ENCODE results near the gene SLC44A3.

Gene SLC44A3

GRCh38 chr1:94898491-94899385, 78.6 kb downstream of the SLC44A3 start:
- TF ChIP-seq, protein P1, sequence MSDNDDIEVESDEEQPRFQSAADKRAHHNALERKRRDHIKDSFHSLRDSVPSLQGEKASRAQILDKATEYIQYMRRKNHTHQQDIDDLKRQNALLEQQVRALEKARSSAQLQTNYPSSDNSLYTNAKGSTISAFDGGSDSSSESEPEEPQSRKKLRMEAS (IDR thresholded peaks at IDR 0.05): no peak
- TF ChIP-seq CEBPB (IDR thresholded peaks at IDR 0.05): no peak

DNA sequence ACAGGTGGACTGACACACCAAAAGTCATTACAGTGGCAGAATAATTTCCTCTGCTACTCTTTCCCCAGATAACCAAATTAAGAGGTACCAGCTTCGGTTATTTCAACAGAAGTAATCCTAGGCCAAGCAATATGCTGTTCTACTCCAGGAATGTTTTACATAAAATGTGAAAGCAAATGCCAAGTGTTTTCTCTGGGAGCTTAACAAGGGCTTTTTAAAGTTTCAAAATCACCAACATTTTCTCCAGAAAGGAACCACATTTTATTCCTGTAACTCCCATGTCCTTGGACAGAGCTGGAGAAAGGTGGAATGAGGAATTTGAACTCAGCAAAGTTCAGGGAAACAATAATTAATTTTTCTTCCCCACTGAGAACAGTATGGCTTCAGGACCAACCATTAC, 79.6 kb downstream of the SLC44A3 start:
- TF ChIP-seq TEAD4 (IDR thresholded peaks at IDR 0.05) (no peak), YY1 (IDR thresholded peaks at IDR 0.05; ENCODE audit: low read depth) (no peak), ZBTB7A (IDR thresholded peaks at IDR 0.05; ENCODE audit: low read depth) (no peak), TCF12 (IDR thresholded peaks at IDR 0.05; ENCODE audit: low read depth) (no peak), EP300 (IDR thresholded peaks at IDR 0.05; ENCODE audit: borderline replicate concordance) (no peak), RAD21 (IDR thresholded peaks at IDR 0.05; ENCODE audit: low read depth) (no peak), FOXM1 (IDR thresholded peaks at IDR 0.05; ENCODE audit: borderline replicate concordance, low read depth) (no peak), CREB1 (IDR thresholded peaks at IDR 0.05; ENCODE audit: low read depth) (no peak), USF1 (IDR thresholded peaks at IDR 0.05) (no peak)
- TF ChIP-seq, protein P1 (IDR thresholded peaks at IDR 0.05): no peak

DNA sequence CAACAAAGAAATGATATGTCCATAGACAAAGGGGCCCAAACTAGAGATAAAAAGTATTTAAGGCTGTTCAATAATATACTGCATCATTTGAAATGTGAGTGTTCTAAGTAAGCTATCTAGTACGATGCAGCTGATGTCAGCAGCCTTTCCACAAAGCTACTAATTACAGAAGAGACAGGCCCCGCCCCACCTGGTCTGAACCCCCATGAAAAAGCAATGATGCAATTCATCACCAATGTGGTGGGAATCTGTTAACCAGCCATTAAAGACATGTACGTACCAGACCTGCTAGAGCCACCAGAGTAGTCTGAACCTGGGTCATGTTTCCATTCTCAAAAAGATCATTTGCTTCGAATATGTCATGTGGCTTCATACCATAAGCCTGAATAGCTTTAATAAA, 81.7 kb downstream of the SLC44A3 start:
- no peak for TF ChIP-seq FOXM1 (IDR thresholded peaks at IDR 0.05; ENCODE audit: borderline replicate concordance, low read depth)

DNA sequence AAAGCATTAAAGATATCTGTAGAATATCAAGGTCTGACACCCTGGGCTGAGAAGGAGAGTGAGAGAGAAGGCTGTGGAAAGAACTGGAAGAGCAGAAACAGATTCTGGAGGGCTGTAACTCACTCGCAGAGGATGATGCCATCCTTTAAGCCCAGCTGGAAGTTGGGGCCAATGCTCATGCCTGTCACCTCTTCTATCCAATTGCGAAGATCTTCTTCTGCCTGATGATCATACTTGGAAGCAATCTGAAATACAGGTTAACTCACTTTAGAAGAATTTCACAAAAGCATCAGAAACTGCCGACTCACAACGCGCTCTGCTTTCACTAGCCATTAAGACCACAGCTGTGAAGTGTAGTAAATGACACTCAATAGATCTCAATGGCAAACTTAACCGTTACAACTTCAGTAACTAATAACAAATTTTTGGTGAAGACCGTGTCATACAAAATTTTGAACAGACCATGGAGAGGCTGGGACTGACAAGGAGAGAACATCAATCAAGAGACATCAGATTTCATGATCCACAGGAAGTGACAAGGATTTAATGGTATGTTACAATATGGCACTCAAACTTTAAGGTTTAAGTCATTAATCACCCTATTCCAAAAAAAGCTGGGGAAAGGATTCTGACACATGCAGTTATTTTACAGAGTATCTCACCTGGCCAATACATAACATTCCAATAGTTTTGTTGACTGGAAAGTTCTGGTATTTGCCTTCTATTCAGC, 83.3 kb downstream of the SLC44A3 start:
- no peak for TF ChIP-seq NFIC (IDR thresholded peaks at IDR 0.05)
- TF ChIP-seq, protein P2, sequence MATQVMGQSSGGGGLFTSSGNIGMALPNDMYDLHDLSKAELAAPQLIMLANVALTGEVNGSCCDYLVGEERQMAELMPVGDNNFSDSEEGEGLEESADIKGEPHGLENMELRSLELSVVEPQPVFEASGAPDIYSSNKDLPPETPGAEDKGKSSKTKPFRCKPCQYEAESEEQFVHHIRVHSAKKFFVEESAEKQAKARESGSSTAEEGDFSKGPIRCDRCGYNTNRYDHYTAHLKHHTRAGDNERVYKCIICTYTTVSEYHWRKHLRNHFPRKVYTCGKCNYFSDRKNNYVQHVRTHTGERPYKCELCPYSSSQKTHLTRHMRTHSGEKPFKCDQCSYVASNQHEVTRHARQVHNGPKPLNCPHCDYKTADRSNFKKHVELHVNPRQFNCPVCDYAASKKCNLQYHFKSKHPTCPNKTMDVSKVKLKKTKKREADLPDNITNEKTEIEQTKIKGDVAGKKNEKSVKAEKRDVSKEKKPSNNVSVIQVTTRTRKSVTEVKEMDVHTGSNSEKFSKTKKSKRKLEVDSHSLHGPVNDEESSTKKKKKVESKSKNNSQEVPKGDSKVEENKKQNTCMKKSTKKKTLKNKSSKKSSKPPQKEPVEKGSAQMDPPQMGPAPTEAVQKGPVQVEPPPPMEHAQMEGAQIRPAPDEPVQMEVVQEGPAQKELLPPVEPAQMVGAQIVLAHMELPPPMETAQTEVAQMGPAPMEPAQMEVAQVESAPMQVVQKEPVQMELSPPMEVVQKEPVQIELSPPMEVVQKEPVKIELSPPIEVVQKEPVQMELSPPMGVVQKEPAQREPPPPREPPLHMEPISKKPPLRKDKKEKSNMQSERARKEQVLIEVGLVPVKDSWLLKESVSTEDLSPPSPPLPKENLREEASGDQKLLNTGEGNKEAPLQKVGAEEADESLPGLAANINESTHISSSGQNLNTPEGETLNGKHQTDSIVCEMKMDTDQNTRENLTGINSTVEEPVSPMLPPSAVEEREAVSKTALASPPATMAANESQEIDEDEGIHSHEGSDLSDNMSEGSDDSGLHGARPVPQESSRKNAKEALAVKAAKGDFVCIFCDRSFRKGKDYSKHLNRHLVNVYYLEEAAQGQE (IDR thresholded peaks at IDR 0.05; ENCODE audit: low read depth): no peak
- no peak for TF ChIP-seq FOXM1 (IDR thresholded peaks at IDR 0.05; ENCODE audit: borderline replicate concordance, low read depth)
- no peak for TF ChIP-seq TCF12 (IDR thresholded peaks at IDR 0.05; ENCODE audit: low read depth)
- TF ChIP-seq, protein P1 (IDR thresholded peaks at IDR 0.05): no peak
- TF ChIP-seq TEAD4 (IDR thresholded peaks at IDR 0.05): no peak
- TF ChIP-seq CREB1 (IDR thresholded peaks at IDR 0.05; ENCODE audit: low read depth): no peak
- no peak for TF ChIP-seq EP300 (IDR thresholded peaks at IDR 0.05; ENCODE audit: borderline replicate concordance)
- no peak for TF ChIP-seq YY1 (IDR thresholded peaks at IDR 0.05; ENCODE audit: low read depth)
- TF ChIP-seq EGR1 (IDR thresholded peaks at IDR 0.05): no peak
- TF ChIP-seq RAD21 (IDR thresholded peaks at IDR 0.05; ENCODE audit: low read depth): no peak
- no peak for TF ChIP-seq USF1 (IDR thresholded peaks at IDR 0.05)
- no peak for TF ChIP-seq CEBPB (IDR thresholded peaks at IDR 0.05)
- no peak for TF ChIP-seq ZBTB7A (IDR thresholded peaks at IDR 0.05; ENCODE audit: low read depth)
- TF ChIP-seq TAF1 (IDR thresholded peaks at IDR 0.05; ENCODE audit: low read depth): no peak

DNA sequence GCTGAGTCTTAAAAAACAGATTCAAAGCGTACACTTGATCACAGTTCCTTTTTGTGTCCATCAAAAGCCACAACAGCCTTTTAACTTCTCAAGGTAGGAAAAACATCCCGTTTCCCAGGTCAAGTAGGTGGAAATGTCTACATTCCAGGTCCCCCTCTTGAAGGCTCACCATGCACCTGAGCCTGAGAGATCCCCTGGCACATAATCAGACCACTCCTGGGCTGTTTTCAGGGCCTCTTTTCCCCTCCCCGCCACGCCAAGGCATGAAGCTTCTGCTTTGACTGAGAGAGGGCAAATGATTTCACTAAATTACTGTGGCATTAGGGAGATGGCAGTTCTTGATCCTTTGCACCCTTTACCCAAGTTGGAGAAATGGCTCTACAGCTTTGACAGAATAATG, 85.0 kb downstream of the SLC44A3 start:
- no peak for TF ChIP-seq TAF1 (IDR thresholded peaks at IDR 0.05; ENCODE audit: low read depth)
- TF ChIP-seq CREB1 (IDR thresholded peaks at IDR 0.05; ENCODE audit: low read depth): no peak
- TF ChIP-seq ZBTB7A (IDR thresholded peaks at IDR 0.05; ENCODE audit: low read depth): no peak
- TF ChIP-seq YY1 (IDR thresholded peaks at IDR 0.05; ENCODE audit: low read depth): no peak
- TF ChIP-seq NFIC (IDR thresholded peaks at IDR 0.05): no peak
- no peak for TF ChIP-seq EP300 (IDR thresholded peaks at IDR 0.05; ENCODE audit: borderline replicate concordance)
- TF ChIP-seq USF1 (IDR thresholded peaks at IDR 0.05): no peak
- TF ChIP-seq, protein P1 (IDR thresholded peaks at IDR 0.05): no peak
- TF ChIP-seq, protein P2 (IDR thresholded peaks at IDR 0.05; ENCODE audit: low read depth): no peak
- TF ChIP-seq FOXM1 (IDR thresholded peaks at IDR 0.05; ENCODE audit: borderline replicate concordance, low read depth): no peak
- TF ChIP-seq EGR1 (IDR thresholded peaks at IDR 0.05): no peak
- no peak for TF ChIP-seq TCF12 (IDR thresholded peaks at IDR 0.05; ENCODE audit: low read depth)
- no peak for TF ChIP-seq TEAD4 (IDR thresholded peaks at IDR 0.05)
- TF ChIP-seq RAD21 (IDR thresholded peaks at IDR 0.05; ENCODE audit: low read depth): no peak

Measured in Ishikawa (cell line).